Panc1 (cell line): ENCODE data around the gene CHCHD3. TPM values are rescaled to one million over a fixed set of nuclear protein-coding genes. Genes with fewer than 3 reads are reported as not detected.

Source experiments
- ATAC-seq: fragments of 200-7000 bp; cut with Tn5 transposase; 2 replicates; pipeline ENCODE4 v1.9.1; 2020; ENCODE audit warnings: mild to moderate bottlenecking, moderate library complexity
- BruUV-seq: library from RNA; stranded (reverse); fragments of 400-500 nt; replicated peaks from 2 replicates; lab custom pipeline; 2021; lab: Mats Ljungman, UMichigan
- CTCF ChIA-PET: fragments of 300-600 bp; sonication (Branson Sonifier 250); formaldehyde crosslinking; loops from one replicate; lab custom pipeline; 2022; ENCODE audit warnings: antibody characterized with exemption; lab: Charles Lee
- POLR2A ChIA-PET: fragments of 300-600 bp; sonication (Branson Sonifier 250); formaldehyde crosslinking; loops from one replicate; lab custom pipeline; 2022; ENCODE audit warnings: antibody characterized with exemption; lab: Charles Lee
- DNase-seq: peaks from one replicate; pipeline ENCODE4 v3.0.0-alpha.2; 2010; ENCODE audit warnings: low read depth, low spot score
- H3K27ac ChIP-seq: 2 replicates; pipeline ENCODE4 v1.5.1; 2011; ENCODE audit warnings: mild to moderate bottlenecking, low read length, inconsistent platforms
- H3K27me3 ChIP-seq: fragments of 200-500 bp; sonication (Bioruptor generic); 2 replicates; pipeline ENCODE4 v1.6.0; 2014; ENCODE audit warnings: low read length, inconsistent platforms; ENCODE audit not compliant: control insufficient read depth, insufficient read depth
- H3K36me3 ChIP-seq: fragments of 200-500 bp; sonication (Bioruptor generic); 2 replicates; pipeline ENCODE4 v1.5.1; 2014; ENCODE audit warnings: inconsistent platforms, mild to moderate bottlenecking, low read length, moderate library complexity; ENCODE audit not compliant: control insufficient read depth, insufficient read depth
- H3K4me1 ChIP-seq: 2 replicates; pipeline ENCODE4 v1.5.1; 2011; ENCODE audit warnings: inconsistent platforms, mild to moderate bottlenecking, low read length, moderate library complexity; ENCODE audit not compliant: control insufficient read depth, insufficient read depth
- H3K4me3 ChIP-seq, 2 experiments: 2 replicates each; pipeline ENCODE4 v1.5.1; 2011 to 2012; ENCODE audit warnings: low read depth in 2 of 2, low read length in 2 of 2, mild to moderate bottlenecking in 2 of 2, inconsistent platforms in 1 of 2, moderate library complexity in 1 of 2
- H3K9me3 ChIP-seq: fragments of 200-500 bp; sonication (Bioruptor generic); 2 replicates; pipeline ENCODE4 v1.5.1; 2014; ENCODE audit warnings: low read depth, mild to moderate bottlenecking, inconsistent platforms, low read length, moderate library complexity; ENCODE audit not compliant: control insufficient read depth, insufficient read depth
- POLR2AphosphoS5 ChIP-seq: IDR thresholded peaks from 2 replicates; pipeline ENCODE4 v1.6.1; 2012; ENCODE audit warnings: mild to moderate bottlenecking, low read depth, low read length, moderate library complexity
- SIN3A ChIP-seq: IDR thresholded peaks from 2 replicates; pipeline ENCODE4 v1.6.1; 2012; ENCODE audit warnings: low read depth, mild to moderate bottlenecking, low read length, moderate library complexity, borderline replicate concordance; ENCODE audit not compliant: insufficient read depth
- TCF7L2 ChIP-seq: IDR thresholded peaks from 2 replicates; pipeline ENCODE4 v1.6.1; 2011; ENCODE audit warnings: mild to moderate bottlenecking, low read depth, low read length, inconsistent platforms
- in situ Hi-C: cut with HindIII; loops from 2 replicates; pipeline ENCODE4 v1.10.0; 2016; ENCODE audit warnings: low sequenced_read_pairs, low pct_unique_long_range_greater_than_20kb
- intact Hi-C: fragments of 100-400 bp; cut with micrococcal nuclease; formaldehyde crosslinking; loops from one replicate; pipeline ENCODE4 v1.10.0; 2022; ENCODE audit not compliant: unreplicated experiment
- total RNA-seq: library from RNA; stranded (reverse); gene quantifications from one replicate; pipeline ENCODE4 v1.2.1, GENCODE V29; 2021; ENCODE audit not compliant: unreplicated experiment
- TF ChIP-seq, protein P1 (sequence below), 2 experiments: IDR thresholded peaks; 2 replicates each; pipeline ENCODE4 v1.6.1; 2011 to 2012; ENCODE audit warnings: low read depth in 2 of 2, control low read depth in 1 of 2, low read length in 1 of 2, mild to moderate bottlenecking in 1 of 2, moderate library complexity in 1 of 2; ENCODE audit not compliant: insufficient read depth in 1 of 2
- TF ChIP-seq, protein P2 (sequence below): fragments of 450-650 bp; IDR thresholded peaks from 2 replicates; pipeline ENCODE4 v1.5.1; 2017; ENCODE audit warnings: mild to moderate bottlenecking

Gene CHCHD3
- total RNA-seq, 1 experiment from 2014 or later, result 109 TPM

DNA sequence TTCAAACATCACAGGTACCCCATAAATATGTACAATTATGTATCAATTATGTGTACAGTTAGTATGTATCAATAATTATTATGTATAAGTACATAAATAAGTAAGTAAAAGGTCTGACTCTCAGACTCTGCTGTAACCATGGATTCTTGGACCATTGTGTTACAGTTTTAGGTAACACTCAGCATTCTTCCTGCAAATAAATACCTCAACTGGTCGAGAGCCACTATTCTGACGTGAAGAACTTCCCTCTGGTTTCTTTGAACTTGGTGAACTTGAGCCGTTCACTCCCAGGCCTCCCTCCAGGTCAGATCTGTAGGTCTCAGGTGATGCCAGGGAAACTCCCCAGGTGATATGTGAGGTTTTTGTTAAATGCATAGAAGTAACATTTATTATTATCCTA is 313.8 kb downstream of the CHCHD3 start:
- ChIA-PET CTCF (no interaction called here), POLR2A (interaction anchor here (0.5 kb wide), 1 partner anchor 760 kb away, joined by 3 read pairs; no protein-coding TSS in a partner anchor)
- no peaks in the 10 kb centered on the region for H3K4me1 ChIP-seq
- no peak for DNase-seq
- intact Hi-C loops, result no loop called here
- in situ Hi-C loops, result no loop called here
- TF ChIP-seq POLR2AphosphoS5, result no peak
- no peak for TF ChIP-seq TCF7L2
- no peak for TF ChIP-seq SIN3A
- TF ChIP-seq, protein P1, sequence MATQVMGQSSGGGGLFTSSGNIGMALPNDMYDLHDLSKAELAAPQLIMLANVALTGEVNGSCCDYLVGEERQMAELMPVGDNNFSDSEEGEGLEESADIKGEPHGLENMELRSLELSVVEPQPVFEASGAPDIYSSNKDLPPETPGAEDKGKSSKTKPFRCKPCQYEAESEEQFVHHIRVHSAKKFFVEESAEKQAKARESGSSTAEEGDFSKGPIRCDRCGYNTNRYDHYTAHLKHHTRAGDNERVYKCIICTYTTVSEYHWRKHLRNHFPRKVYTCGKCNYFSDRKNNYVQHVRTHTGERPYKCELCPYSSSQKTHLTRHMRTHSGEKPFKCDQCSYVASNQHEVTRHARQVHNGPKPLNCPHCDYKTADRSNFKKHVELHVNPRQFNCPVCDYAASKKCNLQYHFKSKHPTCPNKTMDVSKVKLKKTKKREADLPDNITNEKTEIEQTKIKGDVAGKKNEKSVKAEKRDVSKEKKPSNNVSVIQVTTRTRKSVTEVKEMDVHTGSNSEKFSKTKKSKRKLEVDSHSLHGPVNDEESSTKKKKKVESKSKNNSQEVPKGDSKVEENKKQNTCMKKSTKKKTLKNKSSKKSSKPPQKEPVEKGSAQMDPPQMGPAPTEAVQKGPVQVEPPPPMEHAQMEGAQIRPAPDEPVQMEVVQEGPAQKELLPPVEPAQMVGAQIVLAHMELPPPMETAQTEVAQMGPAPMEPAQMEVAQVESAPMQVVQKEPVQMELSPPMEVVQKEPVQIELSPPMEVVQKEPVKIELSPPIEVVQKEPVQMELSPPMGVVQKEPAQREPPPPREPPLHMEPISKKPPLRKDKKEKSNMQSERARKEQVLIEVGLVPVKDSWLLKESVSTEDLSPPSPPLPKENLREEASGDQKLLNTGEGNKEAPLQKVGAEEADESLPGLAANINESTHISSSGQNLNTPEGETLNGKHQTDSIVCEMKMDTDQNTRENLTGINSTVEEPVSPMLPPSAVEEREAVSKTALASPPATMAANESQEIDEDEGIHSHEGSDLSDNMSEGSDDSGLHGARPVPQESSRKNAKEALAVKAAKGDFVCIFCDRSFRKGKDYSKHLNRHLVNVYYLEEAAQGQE (IDR thresholded peaks at IDR 0.05; ENCODE audit: insufficient read depth in 1 of 2, low read depth in 2 of 2, low read length in 1 of 2), result no peak
- TF ChIP-seq, protein P2, sequence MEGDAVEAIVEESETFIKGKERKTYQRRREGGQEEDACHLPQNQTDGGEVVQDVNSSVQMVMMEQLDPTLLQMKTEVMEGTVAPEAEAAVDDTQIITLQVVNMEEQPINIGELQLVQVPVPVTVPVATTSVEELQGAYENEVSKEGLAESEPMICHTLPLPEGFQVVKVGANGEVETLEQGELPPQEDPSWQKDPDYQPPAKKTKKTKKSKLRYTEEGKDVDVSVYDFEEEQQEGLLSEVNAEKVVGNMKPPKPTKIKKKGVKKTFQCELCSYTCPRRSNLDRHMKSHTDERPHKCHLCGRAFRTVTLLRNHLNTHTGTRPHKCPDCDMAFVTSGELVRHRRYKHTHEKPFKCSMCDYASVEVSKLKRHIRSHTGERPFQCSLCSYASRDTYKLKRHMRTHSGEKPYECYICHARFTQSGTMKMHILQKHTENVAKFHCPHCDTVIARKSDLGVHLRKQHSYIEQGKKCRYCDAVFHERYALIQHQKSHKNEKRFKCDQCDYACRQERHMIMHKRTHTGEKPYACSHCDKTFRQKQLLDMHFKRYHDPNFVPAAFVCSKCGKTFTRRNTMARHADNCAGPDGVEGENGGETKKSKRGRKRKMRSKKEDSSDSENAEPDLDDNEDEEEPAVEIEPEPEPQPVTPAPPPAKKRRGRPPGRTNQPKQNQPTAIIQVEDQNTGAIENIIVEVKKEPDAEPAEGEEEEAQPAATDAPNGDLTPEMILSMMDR, result no peak
- H3K36me3 ChIP-seq, result no peaks in the 10 kb centered on the region
- no TSS peak for BruUV-seq
- H3K9me3 ChIP-seq, result no peaks in the 10 kb centered on the region
- H3K27me3 ChIP-seq, result no peaks in the 10 kb centered on the region; the same call in 1 of the 2 replicates
- no peak overlapping the region for H3K27ac ChIP-seq
- no peak overlapping the region for H3K4me3 ChIP-seq
- no peak for ATAC-seq

DNA sequence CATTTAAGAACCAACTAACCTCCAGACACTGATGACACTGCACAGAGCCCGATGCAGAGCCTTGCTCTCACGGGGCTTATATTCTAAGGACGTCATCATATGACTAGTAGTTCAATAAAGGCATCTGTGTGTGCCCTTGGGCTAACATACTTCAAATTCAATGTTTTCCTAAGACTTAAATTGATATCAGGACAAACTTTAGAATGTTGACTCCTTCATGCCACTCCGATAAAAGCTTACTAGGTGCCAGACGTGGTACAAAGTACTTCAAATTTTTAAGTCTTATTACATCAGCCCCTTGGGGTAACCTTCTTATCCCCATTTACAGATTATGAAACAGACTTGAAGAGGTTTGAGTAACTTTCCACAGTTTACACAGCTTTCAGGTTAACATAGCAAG is 314.5 kb downstream of the CHCHD3 start:
- intact Hi-C loops, result no loop called here
- Histone ChIP-seq H3K36me3 (no peaks in the 10 kb centered on the region), H3K4me3 (no peak overlapping the region), H3K27me3 (no peaks in the 10 kb centered on the region; the same call in 1 of the 2 replicates), H3K9me3 (no peaks in the 10 kb centered on the region), H3K4me1 (no peaks in the 10 kb centered on the region), H3K27ac (no peak overlapping the region)
- CTCF ChIA-PET, result no interaction called here
- in situ Hi-C loops, result no loop called here
- TF ChIP-seq POLR2AphosphoS5 (no peak), TCF7L2 (no peak), SIN3A (no peak)
- TF ChIP-seq, protein P2, result no peak
- TF ChIP-seq, protein P1 (IDR thresholded peaks at IDR 0.05; ENCODE audit: insufficient read depth in 1 of 2, low read depth in 2 of 2, low read length in 1 of 2), result no peak
- DNase-seq (no peak), ATAC-seq (no peak)
- BruUV-seq, result no TSS peak
- POLR2A ChIA-PET, result interaction anchor here (0.5 to 0.7 kb wide), 2 partner anchors 55 to 759 kb away, joined by 3 to 4 read pairs; no protein-coding TSS in a partner anchor
